GM08714 (cell line): Measurements from ENCODE around the gene FBXO28.

Experiments
- H3K4me3 ChIP-seq: fragments of 200-500 bp; sonication (Bioruptor generic); 2 replicates; pipeline ENCODE4 v1.5.1; 2014; ENCODE audit warnings: mild to moderate bottlenecking, low read length, inconsistent platforms
- ZNF274 ChIP-seq: IDR thresholded peaks from 2 replicates; pipeline ENCODE4 v1.6.1; 2012; ENCODE audit warnings: mild to moderate bottlenecking, low read depth, low read length

The FBXO28 gene

DNA sequence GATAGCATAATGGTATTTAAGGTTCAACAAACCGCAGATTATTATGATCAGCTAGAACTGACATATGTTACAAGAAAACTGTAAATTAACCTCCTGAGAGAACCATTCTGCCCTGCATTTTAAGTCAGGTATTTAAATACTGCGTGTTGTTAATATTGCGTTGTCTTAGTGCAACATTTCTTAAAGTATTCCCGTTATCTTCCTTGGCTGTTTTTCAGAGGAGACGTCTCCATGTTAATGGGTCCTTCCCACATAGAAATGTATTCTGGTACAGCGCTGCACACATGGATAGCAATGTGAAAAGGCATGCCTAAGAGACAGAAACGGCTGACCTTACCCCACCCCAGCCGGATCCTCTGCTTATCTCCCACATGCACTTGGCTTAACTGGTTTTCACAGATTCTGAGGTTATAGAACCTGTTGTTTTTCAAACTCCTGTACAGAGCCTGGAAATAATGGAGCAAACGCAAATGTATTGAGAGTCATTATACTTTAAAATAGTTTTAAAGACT, 46.3 kb downstream of the FBXO28 start:
- H3K4me3 ChIP-seq, result no peak overlapping the region; the same call in 1 of the 2 replicates
- TF ChIP-seq ZNF274, result no peak

DNA sequence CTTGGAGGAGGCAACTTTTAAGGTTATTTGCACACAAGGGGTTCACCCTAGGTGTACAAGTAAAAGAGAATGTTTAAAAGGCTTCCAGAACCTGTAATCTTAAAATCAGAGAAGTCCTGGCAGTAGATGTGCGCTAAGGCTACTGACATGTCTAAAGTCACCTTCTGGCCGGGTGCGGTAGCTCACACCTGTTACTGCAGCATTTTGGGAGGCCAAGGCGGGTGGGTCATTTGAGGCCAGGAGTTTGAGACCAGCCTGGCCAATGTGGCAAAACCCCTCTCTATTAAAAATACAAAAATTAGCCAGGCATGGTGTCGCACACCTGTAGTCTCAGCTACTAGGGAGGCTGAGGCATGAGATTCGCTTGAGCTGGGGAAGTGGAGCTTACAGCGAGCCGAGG, 48.9 kb downstream of the FBXO28 start:
- TF ChIP-seq ZNF274, result no peak
- H3K4me3 ChIP-seq, result no peak overlapping the region

DNA sequence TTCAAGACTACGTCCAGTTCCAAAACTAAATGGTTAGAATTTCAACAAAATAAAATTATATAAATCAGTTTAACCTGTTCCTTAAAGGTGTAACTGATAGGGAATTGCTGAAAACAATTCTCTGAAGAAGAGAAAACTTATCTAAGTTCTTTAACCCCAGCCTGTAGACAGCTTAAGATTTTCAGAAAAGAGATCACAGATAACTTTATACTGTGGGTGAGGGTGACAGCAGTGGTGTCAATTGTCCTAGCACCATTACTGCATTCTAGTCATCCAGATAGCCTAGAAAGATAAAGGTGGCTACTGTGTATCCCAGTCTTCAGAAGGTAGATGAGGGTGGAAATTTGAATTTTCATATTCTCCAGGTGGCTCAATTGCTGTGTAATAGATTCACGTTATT, 49.4 kb downstream of the FBXO28 start:
- no peak overlapping the region for H3K4me3 ChIP-seq
- TF ChIP-seq ZNF274, result no peak

DNA sequence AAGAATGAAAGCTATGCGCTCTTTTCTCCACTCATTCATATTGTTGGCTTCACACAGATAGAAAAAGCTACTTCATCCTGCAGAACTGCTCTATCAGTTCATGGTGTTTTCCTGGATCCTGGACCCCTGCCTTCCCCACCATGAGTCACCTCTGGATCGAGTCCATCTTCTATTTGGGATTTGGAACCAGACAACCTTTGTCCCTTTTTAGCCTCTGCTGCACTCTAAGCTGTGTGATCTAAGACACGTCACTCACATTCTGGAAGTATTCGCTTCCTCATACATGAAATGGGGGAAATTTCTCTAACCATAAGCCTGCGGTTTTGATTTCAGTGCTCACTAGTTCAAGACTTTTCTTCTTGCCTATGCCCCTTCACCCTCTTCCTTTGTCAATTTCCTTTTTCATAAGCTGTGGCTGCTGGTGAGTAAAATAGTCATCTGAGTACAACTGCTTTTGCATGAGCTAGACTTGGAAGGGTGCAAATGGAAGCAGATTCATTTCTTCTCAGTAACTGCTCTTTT, 55.0 kb downstream of the FBXO28 start:
- no peak for TF ChIP-seq ZNF274
- H3K4me3 ChIP-seq, result no peak overlapping the region

DNA sequence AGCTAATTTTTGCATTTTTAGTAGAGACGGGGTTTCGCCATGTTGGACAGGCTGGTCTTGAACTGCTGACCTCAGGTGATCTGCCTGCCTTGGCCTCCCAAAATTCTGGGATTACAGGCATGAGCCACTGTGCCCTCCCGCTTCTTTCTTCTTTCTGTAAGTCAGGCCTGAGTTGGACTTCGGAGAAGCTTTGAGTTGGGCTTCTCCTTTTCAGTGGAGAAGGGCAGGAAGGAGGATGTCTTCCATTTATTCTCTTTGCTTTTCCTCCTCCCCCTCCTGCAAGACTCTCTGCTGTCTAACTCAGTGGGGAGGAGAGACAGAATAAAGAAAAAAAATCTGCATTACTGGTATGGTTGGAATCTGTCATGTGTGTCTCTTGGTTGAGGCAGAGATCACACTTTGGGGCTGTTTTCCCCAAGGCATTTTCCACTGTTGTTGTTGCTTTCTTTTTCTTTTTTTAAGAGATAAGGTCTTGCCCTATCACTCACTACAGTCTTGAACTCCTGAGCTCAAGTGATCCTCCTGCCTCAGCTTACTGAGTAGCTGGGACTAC, 55.9 kb downstream of the FBXO28 start:
- H3K4me3 ChIP-seq, result no peak overlapping the region
- no peak for TF ChIP-seq ZNF274

DNA sequence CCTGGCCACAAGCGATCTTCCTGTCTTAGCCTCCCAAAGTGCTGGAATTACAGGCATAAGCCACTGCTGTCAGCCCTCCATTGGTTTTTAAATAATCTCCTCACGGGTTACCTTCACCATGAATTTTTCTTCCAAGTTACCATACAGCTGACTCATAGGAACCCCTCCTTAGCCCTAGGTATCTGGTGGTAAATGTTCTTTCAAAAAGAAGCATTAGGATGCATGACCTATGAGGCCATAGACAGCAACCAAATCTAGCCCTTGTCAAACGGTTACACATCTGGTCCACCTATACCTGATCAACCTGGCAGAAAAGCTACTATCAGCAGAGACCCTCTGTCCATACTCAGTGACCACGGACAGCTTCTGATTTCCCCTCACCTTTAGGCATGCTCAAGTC, 56.4 kb downstream of the FBXO28 start:
- H3K4me3 ChIP-seq, result no peak overlapping the region
- no peak for TF ChIP-seq ZNF274

DNA sequence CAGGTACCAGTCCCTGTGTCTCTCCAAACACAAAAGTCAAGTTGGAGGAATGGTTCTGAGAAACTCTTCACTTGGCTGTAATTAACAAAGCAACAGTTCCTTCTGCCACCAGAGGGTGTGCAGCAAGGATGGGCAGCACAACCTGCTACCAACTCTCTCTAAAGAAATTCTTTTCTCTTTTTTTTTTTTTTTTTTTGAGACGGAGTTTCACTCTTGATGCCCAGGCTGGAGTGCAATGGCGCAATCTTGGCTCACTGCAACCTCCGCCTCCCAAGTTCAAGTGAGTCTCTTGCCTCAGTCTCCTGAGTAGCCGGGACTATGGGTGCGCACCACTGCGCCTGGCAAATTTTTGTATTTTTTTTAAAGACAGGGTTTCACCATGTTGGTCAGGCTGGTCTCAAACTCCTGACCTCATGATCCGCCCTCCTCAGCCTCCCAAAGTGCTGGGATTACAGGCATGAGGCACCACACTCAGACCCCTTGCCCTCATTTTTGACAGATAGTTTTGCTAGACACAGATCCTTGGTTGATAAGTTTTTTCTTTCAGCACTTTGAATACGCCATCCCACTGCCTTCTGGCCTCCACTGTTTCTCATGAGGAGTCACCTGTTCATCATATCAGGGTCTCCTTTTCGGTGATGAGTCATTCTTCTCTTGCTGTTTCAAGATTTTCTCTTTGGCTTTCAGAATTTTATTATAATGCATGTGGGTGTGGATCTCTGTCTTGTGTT, 57.0 kb downstream of the FBXO28 start:
- no peak overlapping the region for H3K4me3 ChIP-seq
- no peak for TF ChIP-seq ZNF274

DNA sequence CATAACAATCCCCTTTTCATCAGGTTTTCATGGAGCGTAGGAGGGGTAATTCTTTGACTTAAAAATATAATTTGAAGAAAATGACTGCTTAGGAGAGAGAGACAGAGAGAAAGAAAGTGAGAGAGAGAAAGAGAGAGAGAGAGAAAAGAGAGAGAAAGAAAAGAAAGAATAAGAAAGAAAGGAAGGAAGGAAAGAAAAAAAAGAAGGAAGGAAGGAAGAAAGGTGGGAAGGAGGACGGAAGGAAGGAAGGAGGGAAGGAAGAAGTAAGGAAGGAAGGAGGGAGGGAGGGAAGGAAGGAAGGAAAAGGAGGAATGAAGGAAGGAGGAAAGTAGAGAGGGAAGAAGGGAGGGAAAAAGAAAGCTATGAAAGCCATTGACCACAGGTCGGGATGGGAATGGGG, 58.3 kb downstream of the FBXO28 start:
- no peak overlapping the region for H3K4me3 ChIP-seq
- no peak for TF ChIP-seq ZNF274

DNA sequence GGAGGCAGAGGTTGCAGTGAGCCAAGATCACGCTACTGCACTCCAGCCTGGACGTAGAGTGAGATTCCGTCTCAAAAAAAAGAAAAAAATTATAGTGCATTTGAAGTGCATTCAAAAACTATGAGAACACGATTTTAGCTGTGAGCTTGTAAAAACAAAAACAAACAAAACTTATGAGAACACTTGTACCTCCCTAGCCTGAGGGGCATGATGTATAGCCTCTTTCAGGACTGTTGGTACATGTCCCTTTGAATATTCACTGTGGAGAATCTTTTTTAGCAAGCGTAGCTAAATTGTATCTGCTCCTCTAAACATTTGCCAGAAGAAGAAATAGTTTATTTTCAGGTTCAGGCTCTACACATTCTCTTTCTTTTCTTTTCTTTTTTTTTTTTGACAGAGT, 59.6 kb downstream of the FBXO28 start:
- TF ChIP-seq ZNF274, result no peak
- no peak overlapping the region for H3K4me3 ChIP-seq

DNA sequence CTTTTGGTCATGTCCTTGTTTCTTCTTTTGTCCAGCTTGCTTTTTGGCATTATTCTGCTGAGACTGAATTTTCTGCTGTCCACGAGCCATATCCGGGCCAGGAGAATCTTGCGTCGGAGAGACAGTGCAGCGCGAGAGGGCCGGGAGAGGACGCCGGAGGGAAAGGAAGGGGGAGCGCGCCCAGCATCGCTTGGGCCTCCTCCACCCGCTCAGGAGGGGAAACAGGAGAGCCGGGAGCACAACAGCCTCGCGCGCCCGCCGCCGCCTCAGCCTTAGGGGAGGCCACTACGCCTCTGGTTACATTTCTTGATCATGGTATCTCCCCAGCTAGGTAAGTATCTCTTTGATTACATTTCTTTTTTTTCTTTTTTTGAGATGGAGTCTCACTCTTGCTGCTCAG, 61.7 kb downstream of the FBXO28 start:
- H3K4me3 ChIP-seq, result no peak overlapping the region
- no peak for TF ChIP-seq ZNF274

DNA sequence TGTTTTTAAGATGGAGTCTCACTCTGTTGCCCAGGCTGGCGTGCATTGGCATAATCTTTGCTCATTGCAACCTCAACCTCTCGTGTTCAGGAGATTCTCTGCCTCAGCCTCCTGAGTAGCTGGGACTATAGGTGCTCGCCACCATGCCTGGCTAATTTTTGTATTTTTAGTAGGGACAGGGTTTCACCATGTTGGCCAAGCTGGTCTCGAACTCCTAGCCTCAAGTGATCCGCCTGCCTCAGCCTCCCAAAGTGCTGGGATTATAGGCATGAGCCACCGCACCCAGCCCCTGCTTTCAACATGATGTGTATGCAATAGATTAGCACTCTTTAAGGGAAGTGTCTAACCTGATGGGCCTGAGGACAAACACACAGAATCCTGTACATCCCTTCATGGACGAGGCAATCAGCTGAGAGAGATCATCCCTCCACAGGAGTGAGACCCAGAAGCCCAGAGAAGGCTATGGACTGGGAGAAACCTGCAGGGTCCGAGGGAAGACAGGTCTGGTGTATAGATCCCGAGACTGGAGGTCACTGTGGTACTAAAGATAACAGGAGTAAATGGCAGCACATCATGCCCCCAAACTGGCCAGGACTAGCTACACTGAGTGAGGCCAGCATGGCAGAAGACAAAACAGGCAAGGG, 63.6 kb downstream of the FBXO28 start:
- TF ChIP-seq ZNF274, result no peak
- H3K4me3 ChIP-seq, result no peak overlapping the region

DNA sequence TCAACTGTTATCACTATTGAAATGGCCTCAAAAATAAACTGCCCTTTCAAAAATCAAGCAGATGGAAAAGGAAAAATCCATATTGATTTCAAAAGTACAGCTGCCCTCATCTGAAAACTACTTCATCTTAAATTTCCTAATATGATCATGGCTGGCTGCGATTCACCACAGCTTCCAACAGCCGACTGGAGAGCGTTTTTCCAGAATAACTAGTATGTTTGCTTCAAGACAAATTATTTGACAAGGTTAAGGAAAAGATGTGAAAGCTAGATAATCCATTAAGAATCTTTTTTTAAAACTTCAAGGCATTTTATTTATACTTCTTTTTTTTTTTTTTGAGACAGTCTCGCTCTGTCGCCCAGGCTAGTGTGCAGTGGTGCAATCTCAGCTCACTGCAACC, 65.0 kb downstream of the FBXO28 start:
- H3K4me3 ChIP-seq, result no peak overlapping the region
- no peak for TF ChIP-seq ZNF274

DNA sequence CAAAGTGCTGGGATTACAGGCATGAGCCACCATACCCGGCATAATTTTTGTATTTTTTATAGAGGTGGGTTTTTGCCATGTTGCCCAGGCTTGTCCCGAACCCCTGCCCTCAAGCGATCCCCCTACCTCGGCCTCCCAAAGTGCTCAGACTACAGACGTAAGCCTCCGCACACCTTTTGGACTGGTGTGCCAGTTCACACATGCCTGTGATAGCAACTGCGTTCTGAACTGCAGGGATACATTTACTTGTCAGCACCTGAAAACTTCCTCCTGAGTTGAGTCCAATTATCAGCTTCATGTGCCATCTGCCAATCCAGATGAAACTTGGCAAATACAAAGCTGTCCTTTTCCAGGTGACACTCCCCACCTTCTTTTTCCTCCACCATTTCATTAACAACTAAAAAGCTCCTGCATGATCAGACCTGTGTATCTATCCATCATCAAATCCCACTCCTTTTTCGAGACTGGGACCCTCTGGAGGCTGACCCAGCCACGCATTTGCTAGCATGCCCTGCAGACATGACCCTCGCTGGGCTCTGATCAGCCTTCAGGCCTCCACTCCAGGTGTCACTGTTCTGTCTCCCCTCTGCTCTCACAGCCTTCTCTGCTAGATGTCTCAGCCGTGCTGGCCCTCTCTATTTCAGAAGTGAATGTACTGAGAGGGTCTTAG, 67.0 kb downstream of the FBXO28 start:
- H3K4me3 ChIP-seq, result no peak overlapping the region
- no peak for TF ChIP-seq ZNF274

DNA sequence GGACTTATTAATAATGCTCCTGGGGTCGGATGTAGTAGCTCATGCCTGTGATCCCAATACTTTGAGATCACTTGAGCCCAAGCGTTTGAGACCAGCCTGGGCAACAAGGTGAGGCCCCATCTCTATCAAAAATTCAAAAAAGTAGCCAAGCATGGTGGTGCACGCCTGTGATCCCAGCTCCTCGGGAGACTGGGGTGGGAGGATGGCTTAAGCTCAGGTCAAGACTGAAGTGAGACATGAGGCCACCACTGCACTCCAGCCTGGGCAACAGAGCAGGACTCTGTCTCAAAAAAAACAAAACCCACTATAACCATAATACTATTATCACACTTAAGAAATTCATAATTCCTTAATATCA, 67.5 kb downstream of the FBXO28 start:
- H3K4me3 ChIP-seq, result no peak overlapping the region
- TF ChIP-seq ZNF274, result no peak
